Measurements from ENCODE around the gene H1-8.
"Not testable (repeated sequence)": the region's sequence is repeated elsewhere in the genome, so short reads cannot be mapped to it uniquely, and the experiment has no call there.

The H1-8 gene

DNA sequence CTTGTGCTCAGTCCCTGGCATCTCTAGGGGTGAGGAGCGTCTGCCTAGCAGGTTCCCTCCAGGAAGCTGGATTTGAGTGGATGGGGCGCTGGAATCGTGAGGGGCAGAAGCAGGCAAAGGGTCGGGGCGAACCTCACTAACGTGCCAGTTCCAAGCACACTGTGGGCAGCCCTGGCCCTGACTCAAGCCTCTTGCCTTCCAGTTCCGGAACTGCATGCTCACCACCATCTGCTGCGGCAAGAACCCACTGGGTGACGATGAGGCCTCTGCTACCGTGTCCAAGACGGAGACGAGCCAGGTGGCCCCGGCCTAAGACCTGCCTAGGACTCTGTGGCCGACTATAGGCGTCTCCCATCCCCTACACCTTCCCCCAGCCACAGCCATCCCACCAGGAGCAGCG lies 9.6 kb upstream of the H1-8 start:
- DNase-seq (ENCODE audit: low read depth in 2 of 2): no peak

DNA sequence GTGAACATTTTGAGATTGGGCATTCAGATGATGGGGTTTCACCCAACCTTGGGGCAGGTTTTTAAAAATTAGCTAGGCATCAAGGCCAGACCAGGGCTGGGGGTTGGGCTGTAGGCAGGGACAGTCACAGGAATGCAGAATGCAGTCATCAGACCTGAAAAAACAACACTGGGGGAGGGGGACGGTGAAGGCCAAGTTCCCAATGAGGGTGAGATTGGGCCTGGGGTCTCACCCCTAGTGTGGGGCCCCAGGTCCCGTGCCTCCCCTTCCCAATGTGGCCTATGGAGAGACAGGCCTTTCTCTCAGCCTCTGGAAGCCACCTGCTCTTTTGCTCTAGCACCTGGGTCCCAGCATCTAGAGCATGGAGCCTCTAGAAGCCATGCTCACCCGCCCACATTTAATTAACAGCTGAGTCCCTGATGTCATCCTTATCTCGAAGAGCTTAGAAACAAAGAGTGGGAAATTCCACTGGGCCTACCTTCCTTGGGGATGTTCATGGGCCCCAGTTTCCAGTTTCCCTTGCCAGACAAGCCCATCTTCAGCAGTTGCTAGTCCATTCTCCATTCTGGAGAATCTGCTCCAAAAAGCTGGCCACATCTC lies 8.4 kb upstream of the H1-8 start:
- no peak for DNase-seq (ENCODE audit: low read depth in 2 of 2)

DNA sequence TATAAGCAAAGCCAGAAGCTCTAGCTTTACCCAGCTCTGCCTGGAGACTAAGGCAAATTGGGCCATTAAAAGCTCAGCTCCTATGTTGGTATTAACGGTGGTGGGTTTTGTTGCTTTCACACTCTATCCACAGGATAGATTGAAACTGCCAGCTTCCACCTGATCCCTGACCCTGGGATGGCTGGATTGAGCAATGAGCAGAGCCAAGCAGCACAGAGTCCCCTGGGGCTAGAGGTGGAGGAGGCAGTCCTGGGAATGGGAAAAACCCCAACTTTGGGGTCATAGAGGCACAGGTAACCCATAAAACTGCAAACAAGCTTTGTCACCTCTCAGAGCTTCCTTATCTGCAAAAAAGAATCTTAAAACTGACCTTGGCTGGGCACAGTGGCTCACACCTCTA lies 7.9 kb upstream of the H1-8 start:
- DNase-seq (ENCODE audit: low read depth in 2 of 2): no peak

DNA sequence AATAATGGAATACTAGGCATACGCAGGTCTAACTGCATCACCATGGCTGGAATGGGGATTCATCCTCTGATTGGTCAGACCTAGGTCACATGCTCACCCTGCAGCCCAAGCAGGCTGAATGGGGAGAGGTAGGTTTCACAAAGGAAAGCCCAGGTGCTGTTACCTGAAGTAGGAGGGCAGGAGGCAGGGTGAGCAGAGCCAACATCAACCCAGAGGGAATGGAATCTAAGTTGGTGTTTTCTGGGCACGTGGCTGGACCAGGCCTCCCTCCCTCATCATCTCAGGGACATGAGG lies 6.7 kb upstream of the H1-8 start:
- no peak for DNase-seq (ENCODE audit: low read depth in 2 of 2)

DNA sequence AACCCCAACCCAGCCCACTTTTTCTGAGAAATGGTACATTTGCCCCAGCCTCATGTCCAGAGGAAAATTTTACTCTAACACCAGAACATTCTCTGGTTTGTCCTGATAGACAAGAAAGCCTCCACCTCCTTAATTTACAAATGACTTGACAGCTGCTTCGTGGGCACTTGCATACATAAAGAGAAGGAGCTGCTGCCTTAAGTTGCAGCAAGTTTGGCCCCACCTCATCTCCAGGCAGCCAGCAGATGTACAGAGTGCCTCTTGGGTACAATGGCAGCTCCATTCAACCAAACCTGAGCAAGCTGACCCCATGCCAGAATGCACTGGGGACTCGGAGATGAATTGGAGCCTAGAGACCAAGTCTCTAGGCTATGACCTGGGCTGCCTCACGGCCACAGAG lies 6.2 kb upstream of the H1-8 start:
- no peak for DNase-seq (ENCODE audit: low read depth in 2 of 2)

DNA sequence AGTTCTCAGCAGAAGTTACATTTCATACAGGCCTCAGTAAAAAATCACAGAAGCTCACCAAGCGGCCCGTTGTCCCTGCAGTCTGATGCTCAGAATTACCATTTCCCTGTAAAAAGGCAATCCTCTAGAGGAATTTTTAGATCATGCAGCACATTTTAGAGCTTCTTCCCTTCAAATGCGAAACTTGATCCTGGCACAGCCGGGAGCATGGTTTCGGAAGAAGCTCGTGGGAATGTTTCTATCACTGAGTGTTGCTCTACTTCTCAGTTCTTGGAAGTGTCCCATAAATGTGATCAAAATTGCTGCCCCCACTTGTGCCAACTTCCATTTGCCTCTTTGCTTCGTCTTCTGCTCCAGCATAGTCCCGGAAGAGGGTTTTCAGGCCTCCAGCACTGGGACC lies 3.8 kb upstream of the H1-8 start:
- no peak for DNase-seq (ENCODE audit: low read depth in 2 of 2)

DNA sequence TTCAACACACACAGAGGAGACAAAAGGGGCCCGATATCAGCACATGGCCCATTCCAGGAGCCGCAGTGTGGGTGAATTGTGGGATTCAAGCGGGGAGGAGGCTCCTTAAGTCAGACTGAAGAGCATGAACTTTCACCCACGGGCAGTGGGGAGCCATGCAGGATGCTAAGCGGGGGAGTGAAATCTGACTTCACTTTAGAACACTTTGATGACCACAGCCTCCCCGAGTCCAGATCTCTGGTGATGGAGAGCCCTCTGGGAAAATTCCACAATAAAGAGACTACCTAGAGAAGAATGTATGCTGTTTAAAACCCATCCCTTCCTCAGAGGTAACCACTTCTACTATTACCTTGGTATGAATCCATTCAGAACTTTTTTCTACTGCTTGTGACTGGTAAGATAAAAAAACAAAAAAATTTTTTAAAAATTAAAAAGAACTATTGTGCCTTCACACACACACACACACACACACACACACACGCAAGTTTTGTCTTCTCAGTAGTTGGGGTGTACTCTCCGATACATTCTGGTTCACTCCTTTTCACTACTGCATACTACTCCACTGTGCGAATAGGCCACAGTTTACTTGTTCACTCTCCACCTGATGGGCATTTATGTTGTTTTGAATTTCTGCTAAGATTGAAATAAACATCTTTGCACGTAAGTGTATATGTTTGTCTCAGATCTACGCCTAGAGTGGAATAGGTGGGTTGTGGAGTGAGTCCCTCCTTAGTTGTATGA lies 2.0 kb upstream of the H1-8 start:
- DNase-seq (ENCODE audit: low read depth in 2 of 2): no peak

DNA sequence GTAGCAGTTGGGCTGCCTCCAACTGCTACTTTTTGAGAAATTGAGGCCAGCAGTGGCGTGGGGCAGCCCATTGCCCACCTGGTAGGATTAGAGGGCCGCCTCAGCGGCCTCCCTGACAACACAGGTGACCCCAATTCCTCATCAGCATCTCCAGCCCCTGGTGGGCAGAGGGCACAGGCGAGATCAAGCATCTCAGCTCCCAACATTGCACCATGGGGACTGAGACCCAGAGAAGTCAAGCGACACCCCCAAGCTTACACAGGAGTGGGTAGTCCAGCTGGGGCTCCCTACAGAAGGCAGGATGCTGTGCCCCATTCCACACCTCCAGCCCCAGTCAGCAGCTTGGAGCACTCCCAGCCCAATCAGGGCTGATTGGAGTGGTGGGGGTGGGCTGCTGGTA lies 228 bp upstream of the H1-8 start:
- DNase-seq (ENCODE audit: low read depth in 2 of 2): no peak

DNA sequence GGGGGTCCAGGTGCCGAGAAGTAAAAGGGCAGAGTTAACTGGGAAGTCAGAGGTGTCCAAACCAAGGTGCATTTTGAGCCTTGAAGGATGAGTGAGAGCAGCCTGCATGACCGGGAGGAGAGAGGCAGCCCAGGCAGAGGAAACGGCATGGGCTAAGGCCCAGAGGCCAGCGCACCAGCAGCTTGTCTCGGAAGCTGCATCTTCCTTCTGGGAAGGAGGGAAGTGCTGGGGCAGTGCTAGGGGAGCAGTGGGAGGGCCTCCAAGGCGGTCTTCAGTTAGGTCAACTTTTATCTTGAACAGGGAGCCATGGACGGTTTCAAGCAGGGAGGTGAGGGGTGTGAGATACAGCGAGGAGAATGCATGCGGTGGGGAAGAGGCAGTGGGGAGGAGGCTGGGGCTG lies 1.0 kb downstream of the H1-8 start:
- DNase-seq (ENCODE audit: low read depth in 2 of 2): no peak

DNA sequence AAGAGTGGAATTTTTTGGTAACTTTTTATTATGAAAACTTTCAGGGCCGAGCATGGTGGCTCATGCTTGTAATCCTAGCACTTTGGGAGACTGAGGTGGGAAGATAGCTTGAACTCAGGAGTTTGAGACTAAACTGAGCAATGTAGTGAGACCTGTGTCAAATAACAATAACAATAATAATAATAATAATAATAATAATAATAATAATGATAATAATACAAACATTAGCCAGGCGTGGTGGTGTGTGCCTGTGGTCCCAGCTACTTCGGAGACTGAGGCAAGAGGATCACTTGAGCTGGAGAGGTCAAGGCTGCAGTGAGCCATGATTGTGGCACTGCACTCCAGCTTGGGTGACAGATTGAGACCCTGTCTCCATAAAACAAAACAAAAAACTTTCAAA lies 3.0 kb downstream of the H1-8 start:
- DNase-seq (ENCODE audit: low read depth in 2 of 2): not testable (repeated sequence)

DNA sequence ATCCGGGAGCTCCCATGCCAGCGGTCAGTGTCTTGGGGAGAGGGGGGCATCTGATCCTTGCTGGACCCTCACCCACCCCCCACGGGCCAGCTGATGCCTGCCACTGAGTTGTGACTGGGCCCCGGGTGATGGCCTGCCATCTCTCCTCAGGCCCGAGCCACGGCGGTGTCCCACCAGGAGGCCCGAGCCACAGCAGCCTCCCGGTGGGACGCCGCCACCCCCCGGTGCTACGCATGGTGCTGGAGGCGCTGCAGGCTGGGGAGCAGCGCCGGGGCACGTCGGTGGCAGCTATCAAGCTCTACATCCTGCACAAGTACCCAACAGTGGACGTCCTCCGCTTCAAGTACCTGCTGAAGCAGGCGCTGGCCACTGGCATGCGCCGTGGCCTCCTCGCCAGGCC lies 4.3 kb downstream of the H1-8 start:
- DNase-seq (ENCODE audit: low read depth in 2 of 2): no peak

DNA sequence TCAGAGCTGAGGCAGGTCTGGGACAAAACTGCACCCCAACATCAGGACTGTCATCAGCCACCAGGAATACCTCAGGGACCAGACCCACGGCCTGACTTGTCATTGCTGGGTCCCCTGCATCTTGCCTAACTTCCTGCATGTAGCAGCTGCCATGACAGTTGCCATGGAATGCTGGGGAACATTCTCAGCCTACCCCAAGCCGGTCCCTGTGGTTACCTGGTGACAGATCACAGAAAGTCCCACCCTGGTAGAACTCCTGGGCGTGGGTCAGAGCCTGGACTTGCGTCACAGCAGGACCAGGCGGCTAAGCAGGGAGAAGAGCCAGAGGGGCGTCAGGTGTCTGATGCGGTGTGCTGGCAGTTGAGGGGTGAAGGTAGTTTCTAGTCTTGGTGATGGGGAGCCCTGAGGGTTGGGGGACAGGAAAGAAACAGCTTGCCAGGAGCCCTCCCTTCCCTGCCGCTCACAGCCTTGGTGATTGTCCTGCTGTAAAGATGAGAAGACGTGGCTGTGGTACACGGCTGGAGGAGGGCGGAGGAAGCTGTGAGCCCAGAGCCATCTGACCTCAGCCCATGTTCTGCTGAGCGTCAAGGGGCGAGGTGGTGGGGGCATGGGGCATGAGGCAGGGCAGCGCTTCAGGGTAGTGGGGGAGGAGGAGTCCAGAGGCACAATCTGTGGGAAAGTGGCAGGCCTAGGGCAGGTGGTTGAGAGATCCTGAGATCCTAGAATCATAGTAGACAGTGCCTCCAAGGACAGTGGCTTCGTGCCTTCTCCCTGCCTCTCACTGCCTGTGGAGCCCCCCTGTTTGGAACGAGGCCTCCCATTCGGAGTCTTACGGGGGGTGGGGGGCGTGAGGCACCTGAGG lies 5.4 kb downstream of the H1-8 start:
- DNase-seq (ENCODE audit: low read depth in 2 of 2): no peak

DNA sequence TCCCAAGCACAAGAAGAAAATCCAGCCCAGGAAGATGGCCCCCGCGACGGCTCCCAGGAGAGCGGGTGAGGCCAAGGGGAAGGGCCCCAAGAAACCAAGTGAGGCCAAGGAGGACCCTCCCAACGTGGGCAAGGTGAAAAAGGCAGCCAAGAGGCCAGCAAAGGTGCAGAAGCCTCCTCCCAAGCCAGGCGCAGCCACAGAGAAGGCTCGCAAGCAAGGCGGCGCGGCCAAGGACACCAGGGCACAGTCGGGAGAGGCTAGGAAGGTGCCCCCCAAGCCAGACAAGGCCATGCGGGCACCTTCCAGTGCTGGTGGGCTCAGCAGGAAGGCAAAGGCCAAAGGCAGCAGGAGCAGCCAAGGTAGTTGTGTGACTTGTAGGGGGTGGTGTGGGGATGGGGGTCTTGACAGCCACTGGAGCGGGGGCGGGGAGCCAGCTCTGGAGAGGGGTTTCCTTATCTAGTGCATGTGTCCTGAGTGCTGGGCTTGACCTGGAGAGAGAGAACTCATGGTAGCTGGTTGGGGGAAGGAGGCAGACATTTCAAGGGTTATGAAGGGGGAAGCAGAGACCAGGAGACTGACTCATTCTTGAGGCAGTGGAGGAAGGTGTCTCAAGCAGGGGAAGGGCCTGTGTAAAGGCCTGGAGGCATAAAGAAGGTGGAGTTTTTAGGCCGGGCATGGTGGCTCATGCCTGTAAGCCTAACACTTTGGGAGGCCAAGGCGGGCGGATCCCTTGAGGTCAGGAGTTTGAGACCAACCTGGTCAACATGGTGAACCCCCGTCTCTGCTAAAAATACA lies 6.2 kb downstream of the H1-8 start:
- no peak for DNase-seq (ENCODE audit: low read depth in 2 of 2)

DNA sequence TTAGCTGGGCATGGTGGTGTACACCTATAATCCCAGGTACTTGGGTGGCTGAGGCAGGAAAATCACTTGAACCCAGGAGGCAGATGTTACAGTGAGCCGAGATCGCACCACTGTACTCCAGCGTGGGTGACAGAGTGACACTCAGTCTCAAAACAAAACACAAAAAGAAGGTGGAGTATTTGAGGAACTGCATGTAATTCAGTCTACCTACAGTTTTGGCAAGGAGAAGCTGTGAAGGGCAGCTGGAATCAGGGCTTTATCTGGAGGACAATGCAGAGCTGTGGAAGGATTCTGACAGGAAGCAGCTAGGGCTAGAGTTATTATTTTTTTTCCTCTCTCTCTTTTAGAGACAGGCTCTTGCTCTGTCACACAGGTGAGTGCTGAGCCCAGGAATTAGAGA lies 6.8 kb downstream of the H1-8 start:
- no peak for DNase-seq (ENCODE audit: low read depth in 2 of 2)

DNA sequence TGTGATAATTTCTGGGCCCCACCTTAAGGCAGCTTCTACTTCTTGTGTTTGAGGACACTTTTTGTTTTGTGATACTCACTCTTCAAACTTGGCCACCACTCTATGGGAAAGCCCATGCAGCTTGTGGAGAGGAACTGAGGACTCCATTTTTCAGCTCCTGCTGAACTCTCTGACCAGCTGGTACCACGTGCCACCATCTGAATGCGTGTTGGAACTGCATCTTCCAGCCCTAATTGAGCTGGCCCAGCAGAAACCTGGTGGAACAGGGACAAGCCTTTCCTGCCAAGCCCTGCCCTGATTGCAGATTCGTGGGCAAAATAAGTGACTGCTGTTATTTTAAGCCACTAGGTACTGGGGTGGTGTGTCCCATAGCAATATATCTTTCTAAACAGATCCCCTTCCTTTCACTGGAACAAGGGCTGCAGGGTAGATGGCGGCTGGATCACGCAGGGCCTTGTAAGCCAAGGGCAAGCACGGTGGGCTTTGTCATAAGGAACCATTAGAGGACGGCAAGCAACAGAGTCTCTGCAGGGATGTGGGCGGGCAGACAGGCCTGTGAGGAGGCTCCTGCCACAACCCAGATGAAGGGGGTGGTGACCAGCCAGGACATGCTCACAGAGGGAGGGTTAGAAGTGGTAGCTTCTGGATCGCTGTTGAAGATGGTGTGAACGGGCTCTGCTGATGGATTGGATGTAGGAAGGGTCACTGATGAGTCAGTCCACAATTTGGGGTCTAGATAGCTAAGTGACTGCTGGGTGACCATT lies 9.5 kb downstream of the H1-8 start:
- no peak for DNase-seq (ENCODE audit: low read depth in 2 of 2)

DNA sequence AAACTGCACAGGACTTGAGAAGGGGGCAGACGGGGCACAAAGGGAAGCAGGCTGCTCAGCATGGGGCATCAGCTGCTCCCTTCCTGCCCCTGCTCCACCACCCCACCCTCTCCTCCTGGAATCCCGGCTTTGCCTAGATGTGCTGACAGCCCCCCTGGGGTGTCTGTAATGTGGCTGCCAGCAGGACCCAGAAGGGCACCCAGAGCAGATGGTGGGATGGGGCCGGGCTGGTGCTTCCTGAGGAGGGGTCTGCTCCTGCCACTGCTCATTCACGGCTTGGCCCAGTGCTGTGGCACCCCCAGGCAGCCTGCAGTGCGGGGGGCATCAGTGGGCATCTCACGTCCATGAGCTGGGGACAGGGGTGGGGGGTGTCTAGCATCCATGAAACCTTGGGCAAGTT lies 10.2 kb downstream of the H1-8 start:
- no peak for DNase-seq (ENCODE audit: low read depth in 2 of 2)

DNA sequence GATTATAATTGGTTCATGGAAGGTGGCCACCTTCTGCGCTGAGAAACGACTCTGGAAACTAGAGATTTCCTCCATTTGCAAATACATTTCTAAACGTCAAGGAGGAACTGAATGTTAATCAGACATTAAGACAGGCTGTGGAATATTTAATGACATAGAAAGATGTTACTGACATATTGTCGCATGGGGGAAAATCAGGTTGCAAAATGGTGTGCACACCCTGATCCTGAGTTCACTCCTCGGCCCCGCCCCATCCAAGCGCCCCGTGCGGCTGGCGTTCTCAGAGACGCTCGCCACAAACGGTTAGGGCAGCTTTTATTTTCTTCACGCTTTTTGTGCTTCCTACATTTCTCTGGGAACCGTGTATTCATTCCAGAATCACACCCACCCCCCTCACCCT lies 10.7 kb downstream of the H1-8 start:
- DNase-seq (ENCODE audit: low read depth in 2 of 2): no peak

DNA sequence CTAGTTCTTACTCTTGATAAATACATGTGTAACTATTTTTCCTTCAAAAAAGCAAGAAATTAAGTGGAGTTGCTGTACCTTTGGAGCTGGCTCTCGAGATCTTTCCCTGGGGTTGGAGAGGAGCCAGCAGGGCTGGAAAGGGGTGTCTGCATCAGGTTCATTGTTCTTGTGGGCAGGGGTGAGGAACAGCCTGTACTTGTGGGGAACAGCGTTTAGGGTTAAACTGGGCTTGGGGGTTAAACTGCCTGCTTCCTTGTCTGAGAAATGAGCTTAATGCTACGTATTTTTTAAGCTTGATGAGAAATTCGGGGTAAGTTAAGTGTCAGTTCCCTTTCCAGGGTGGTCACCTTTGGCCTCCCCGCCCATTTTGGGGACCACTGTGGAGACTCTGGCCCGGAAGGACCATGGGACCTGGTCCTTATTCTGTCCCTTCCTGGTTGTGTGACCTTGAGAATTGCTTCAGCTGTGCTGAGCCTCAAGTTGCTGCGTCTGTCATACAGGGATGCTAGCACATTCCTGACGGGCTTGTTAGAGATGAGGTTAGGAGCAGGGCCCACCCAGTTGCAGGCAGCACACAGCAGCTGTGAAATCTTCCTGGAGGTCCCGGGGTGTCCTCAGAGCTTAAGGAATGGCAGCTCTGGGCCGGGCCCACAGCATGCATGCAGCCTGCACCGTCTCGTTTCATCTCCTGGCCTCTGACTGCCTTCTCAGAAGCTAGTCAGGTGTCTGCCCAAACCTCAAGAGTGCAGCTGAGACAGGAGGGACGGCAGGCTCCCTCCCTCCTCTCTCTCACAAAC lies 11.6 kb downstream of the H1-8 start:
- DNase-seq (ENCODE audit: low read depth in 2 of 2): no peak

DNA sequence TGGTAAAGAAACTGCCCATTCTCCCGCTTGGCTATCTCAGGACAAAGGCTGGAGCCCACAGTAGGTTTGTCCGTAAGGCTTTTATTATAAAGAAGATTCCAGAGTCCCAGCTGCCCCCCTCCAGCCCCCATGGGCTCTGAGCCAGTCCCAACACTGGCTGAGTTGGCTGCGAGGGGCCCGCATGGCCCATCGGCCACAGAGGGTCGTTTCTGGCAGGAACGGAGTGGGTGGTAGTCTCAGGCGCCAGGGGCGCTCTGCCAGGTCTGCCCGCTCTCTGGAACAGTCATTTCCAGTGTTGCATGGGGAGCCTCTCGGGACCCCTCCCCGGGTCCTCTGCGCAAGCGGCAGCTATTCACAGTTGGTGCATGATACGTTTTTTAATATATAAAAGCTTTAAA lies 12.2 kb downstream of the H1-8 start:
- DNase-seq (ENCODE audit: low read depth in 2 of 2): no peak

DNA sequence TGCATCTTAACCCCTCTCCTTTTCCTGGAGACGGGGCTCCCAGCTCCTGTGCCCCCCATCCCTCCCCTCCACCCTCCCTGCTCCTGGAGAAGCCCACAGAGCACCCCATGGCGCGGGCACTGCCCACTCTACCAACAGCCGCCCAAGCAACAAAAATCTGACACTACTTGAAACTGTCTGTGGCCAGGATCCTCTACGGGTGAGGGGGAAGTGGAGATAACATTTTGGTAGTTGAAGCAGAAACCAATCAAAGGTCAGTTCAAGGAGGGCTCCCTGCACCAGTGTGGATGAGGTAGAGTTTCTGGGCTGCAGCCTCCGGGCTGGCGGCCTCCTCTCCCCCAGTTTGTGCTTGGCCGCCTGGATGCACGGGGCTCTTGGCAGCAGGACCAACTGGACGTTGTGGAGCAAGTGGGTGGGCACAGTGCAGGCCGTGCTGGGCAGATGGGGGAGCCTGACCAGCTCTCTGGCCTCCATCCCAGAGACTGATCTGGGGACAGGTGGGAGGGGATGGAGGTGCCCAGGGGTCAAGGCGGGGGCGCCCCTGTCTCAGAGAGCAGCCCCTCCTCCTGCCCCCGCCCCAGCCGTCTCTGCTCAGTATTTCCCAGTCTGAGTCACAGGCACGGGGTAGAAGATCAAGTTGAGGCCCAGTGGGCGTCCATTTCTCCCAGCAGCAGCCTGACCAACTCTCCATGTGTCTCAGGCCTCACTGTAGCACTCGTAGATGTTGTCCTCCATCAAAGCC lies 12.8 kb downstream of the H1-8 start:
- no peak for DNase-seq (ENCODE audit: low read depth in 2 of 2)
